Kidney (tissue), 14 donors: ENCODE results near the gene PALB2. TPM values are rescaled to one million over a fixed set of nuclear protein-coding genes. Genes with fewer than 3 reads are reported as not detected.

ENCODE experiments used
- DNase-seq, 5 donors: peaks; one replicate each; pipeline ENCODE4 v3.0.0-alpha.2; 2013 to 2020
- FAIRE-seq: peaks from 2 replicates; lab custom pipeline; 2012; peaks lifted over from hg19 to GRCh38; lab: Jason Lieb, UNC
- H3K27ac ChIP-seq, 2 donors: one replicate each; pipeline ENCODE4 v1.7.0; 2013; ENCODE audit warnings: low read depth in 2 of 2, low read length in 2 of 2, inconsistent platforms in 1 of 2
- H3K27me3 ChIP-seq: one replicate; pipeline ENCODE4 v1.7.1; 2013; ENCODE audit warnings: low read length, inconsistent platforms; ENCODE audit not compliant: control insufficient read depth, insufficient read depth
- H3K36me3 ChIP-seq, 3 donors: one replicate each; pipeline versions ENCODE4 v1.7.0 to v1.7.1; 2013; ENCODE audit warnings: low read length in 3 of 3, control low read depth in 1 of 3, inconsistent platforms in 1 of 3; ENCODE audit not compliant: insufficient read depth in 3 of 3, control insufficient read depth in 2 of 3
- H3K4me1 ChIP-seq, 3 donors: one replicate each; pipeline versions ENCODE4 v1.7.0 to v1.7.1; 2013; ENCODE audit warnings: low read length in 3 of 3, inconsistent platforms in 1 of 3, low read depth in 1 of 3; ENCODE audit not compliant: control insufficient read depth in 2 of 3, insufficient read depth in 2 of 3
- H3K4me3 ChIP-seq, 3 donors: one replicate each; pipeline versions ENCODE4 v1.7.0 to v1.8.1; 2013; ENCODE audit warnings: low read length in 3 of 3, control low read depth in 1 of 3, inconsistent platforms in 1 of 3
- H3K9ac ChIP-seq, 3 donors: one replicate each; pipeline versions ENCODE4 v1.7.0 to v1.7.1; 2013; ENCODE audit warnings: low read length in 3 of 3, control low read depth in 1 of 3, inconsistent platforms in 1 of 3
- H3K9me3 ChIP-seq, 3 donors: one replicate each; pipeline versions ENCODE4 v1.7.0 to v1.7.1; 2013; ENCODE audit warnings: low read length in 3 of 3, control low read depth in 1 of 3, inconsistent platforms in 1 of 3; ENCODE audit not compliant: control insufficient read depth in 2 of 3, insufficient read depth in 1 of 3
- intact Hi-C: fragments of 100-400 bp; cut with DNase I; formaldehyde crosslinking; loops from one replicate; pipeline ENCODE4 v1.11.1; 2022
- polyA plus RNA-seq: library from polyadenylated mRNA; stranded (reverse); fragments of 350-450 nt; fragmentation: Illumina TruSeq; extraction: RNeasy Lipid Tissue Mini Kit (QIAGEN cat#74804); gene quantifications from one replicate; pipeline ENCODE4 v1.2.3, GENCODE V29; 2014; ENCODE audit warnings: low read depth, low replicate concordance; ENCODE audit not compliant: insufficient read depth
- total RNA-seq: library from RNA; stranded (reverse); fragmentation: NEBNext Ultra II Directional; extraction: Animal tissue kit (Norgen Biotek cat#: 25700); gene quantifications from one replicate; pipeline ENCODE4 v1.2.1, GENCODE V29; 2021
- TF ChIP-seq, protein P1 (sequence below): IDR thresholded peaks from 3 replicates; pipeline ENCODE4 v1.5.1; 2012; ENCODE audit warnings: mild to moderate bottlenecking, moderate library complexity, borderline replicate concordance; ENCODE audit not compliant: insufficient read depth; ENCODE audit errors: extremely low read depth
- donor health status: control.
- donor health status: control.
- donor health status: control.
- donor health status: control.
- donor health status: control.
- donor health status: DM: yes; HTN: yes; CAD: no.
- donor health status: Normal renal cell carcinoma (clear cell type).

Gene PALB2
- total and polyA plus RNA-seq, 2 donors from 2014 or later: 5.7 to 11.7 TPM

DNA sequence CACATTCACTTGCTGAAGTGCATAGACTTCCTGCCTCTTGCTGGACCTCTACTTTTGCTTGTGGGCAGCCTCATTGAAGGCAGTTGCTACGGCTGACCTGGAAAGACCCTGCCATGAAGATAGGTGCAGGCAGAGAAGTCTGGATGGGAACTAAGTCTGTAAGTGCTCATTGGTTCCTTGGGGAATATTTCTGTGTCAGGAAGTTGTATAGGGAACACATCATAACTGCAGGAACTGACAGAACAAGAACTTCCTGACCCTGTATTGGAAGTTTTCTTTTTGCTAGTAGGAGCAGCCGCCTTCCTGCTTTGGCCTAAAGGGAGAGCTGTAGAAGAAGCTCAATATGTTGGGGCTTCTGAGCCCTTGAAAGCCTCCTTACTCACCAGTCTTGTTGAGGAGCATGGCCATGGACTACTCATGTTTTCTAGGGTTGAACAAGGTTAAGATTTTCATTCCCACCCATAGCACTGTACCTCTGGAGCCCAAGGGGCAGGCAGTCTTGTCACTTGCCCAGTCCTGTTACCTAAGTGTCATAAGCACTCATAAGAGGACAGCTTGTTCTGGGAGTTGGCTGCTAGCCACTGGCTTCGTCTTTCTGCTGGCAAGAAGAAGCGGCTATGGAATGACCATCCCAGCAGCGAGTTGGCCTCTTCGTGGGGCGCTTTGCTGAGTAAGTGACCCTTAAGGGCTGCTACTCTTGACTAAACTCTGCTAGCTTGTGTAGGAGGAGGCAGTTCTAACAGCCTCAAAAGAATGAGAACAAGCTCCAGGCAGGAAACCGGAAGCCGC is 76.3 kb downstream of the PALB2 start:
- DNase-seq (no peak), FAIRE-seq (no peak)
- Histone ChIP-seq H3K27me3 (no peaks in the 10 kb centered on the region), H3K4me3 (no peak overlapping the region), H3K9ac (no peak overlapping the region), H3K4me1 (no peaks in the 10 kb centered on the region), H3K36me3 (peaks cover 14 to 57% (median 53%) of the 10 kb centered on the region in 3 donors), H3K9me3 (no peaks in the 10 kb centered on the region), H3K27ac (no peak overlapping the region)
- TF ChIP-seq, protein P1, sequence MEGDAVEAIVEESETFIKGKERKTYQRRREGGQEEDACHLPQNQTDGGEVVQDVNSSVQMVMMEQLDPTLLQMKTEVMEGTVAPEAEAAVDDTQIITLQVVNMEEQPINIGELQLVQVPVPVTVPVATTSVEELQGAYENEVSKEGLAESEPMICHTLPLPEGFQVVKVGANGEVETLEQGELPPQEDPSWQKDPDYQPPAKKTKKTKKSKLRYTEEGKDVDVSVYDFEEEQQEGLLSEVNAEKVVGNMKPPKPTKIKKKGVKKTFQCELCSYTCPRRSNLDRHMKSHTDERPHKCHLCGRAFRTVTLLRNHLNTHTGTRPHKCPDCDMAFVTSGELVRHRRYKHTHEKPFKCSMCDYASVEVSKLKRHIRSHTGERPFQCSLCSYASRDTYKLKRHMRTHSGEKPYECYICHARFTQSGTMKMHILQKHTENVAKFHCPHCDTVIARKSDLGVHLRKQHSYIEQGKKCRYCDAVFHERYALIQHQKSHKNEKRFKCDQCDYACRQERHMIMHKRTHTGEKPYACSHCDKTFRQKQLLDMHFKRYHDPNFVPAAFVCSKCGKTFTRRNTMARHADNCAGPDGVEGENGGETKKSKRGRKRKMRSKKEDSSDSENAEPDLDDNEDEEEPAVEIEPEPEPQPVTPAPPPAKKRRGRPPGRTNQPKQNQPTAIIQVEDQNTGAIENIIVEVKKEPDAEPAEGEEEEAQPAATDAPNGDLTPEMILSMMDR: no peak
- intact Hi-C loops: loop anchor here (10.0 kb wide), 1 partner anchor 60 kb away; no protein-coding TSS in a partner anchor

DNA sequence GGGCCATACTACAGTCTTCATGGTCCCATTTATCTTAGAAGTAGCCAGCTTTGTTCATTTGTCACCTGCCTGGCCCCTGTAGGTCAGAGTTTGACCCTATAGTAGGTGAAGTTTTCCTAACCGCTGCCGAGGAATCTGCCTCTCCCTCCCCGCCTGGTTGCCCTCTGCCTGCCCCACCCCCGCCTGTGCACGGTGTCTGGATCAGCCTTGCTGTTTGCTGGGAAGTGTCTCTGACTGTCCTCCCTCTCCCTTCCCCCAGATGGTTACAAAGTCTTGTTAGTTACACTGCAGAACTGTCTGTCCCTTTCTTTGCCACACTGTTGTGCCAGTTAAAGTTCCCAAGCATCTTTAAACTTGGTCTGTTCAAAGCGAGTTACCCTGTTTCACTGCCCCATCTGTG is 77.9 kb downstream of the PALB2 start:
- Histone ChIP-seq H3K4me1 (peaks cover 0 to 3% (median 3%) of the 10 kb centered on the region in 3 donors), H3K9ac (no peak overlapping the region), H3K36me3 (peaks cover 13 to 65% (median 55%) of the 10 kb centered on the region in 3 donors), H3K27ac (no peak overlapping the region), H3K9me3 (no peaks in the 10 kb centered on the region), H3K4me3 (no peak overlapping the region), H3K27me3 (no peaks in the 10 kb centered on the region)
- intact Hi-C loops: loop anchor here (10.0 kb wide), 1 partner anchor 62 kb away; no protein-coding TSS in a partner anchor
- TF ChIP-seq, protein P1: no peak
- no peak for DNase-seq
- no peak for FAIRE-seq

DNA sequence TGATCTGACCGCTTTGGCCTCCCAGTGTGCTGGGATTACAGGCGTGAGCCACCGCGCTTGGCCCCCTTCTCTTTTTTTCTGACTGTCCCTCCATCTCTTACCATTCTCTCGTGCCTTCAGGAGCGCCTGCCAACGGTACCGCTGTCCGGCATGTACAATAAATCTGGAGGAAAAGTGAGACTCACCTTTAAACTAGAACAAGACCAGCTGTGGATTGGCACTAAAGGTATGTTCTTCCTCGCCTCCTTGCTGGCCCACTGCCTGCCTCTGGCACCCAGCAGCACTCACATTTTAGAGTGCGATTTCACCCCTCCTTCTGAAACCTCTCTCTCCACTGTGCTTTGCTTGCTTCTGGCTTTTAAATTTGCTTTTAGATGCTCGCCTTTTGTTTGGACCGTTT is 78.6 kb downstream of the PALB2 start:
- Histone ChIP-seq H3K27me3 (no peaks in the 10 kb centered on the region), H3K4me3 (no peak overlapping the region), H3K36me3 (peaks cover 13 to 60% (median 52%) of the 10 kb centered on the region in 3 donors), H3K4me1 (peaks cover 0 to 3% (median 3%) of the 10 kb centered on the region in 3 donors), H3K27ac (no peak overlapping the region), H3K9me3 (no peaks in the 10 kb centered on the region), H3K9ac (no peak overlapping the region)
- TF ChIP-seq, protein P1: no peak
- DNase-seq (no peak), FAIRE-seq (no peak)
- intact Hi-C loops: loop anchor here (10.0 kb wide), 1 partner anchor 62 kb away; no protein-coding TSS in a partner anchor
